SK-N-MC (cell line): ENCODE data around the gene COX17.

Experiments used
- DNase-seq: peaks from one replicate; pipeline ENCODE4 v3.0.0-alpha.2; 2011; ENCODE audit warnings: low read depth, low spot score
- H3K27ac ChIP-seq: fragments of 200-600 bp; sonication (generic); 2 replicates; pipeline ENCODE4 v1.5.1; 2016; ENCODE audit warnings: mixed run types
- H3K36me3 ChIP-seq: fragments of 200-600 bp; sonication (generic); 2 replicates; pipeline ENCODE4 v1.6.1; 2017; ENCODE audit warnings: antibody characterized with exemption, low read length, mixed read lengths; ENCODE audit not compliant: insufficient read depth
- H3K4me3 ChIP-seq: fragments of 200-600 bp; sonication (generic); 2 replicates; pipeline ENCODE4 v1.5.1; 2016
- H3K9ac ChIP-seq: fragments of 200-600 bp; sonication (generic); 2 replicates; pipeline ENCODE4 v1.8.0; 2017; ENCODE audit warnings: mixed run types, mixed read lengths; ENCODE audit not compliant: insufficient read length
- H3K9me3 ChIP-seq: fragments of 200-600 bp; sonication (generic); 2 replicates; pipeline ENCODE4 v1.6.1; 2017; ENCODE audit warnings: low read depth, mild to moderate bottlenecking, antibody characterized with exemption, low read length, moderate library complexity, mixed read lengths
- EZH2 ChIP-seq: fragments of 200-600 bp; sonication (generic); IDR thresholded peaks from one replicate; pipeline ENCODE4 v1.6.1; 2017; ENCODE audit warnings: antibody characterized with exemption
- FOXP2 ChIP-seq: optimal IDR thresholded peaks from 2 replicates; pipeline ENCODE3; 2011; ENCODE audit warnings: mild to moderate bottlenecking, moderate library complexity; ENCODE audit not compliant: insufficient read depth; ENCODE audit errors: extremely low read length, control extremely low read depth
- POLR2AphosphoS5 ChIP-seq: IDR thresholded peaks from 2 replicates; pipeline ENCODE4 v1.6.1; 2012; ENCODE audit warnings: mild to moderate bottlenecking, low read depth, low read length, borderline replicate concordance

The COX17 gene

GRCh38 chr3:119665954-119666559 lies 11.1 kb downstream of the COX17 start:
- TF ChIP-seq FOXP2 (no peak), EZH2 (no peak), POLR2AphosphoS5 (no peak)
- Histone ChIP-seq H3K9ac (no peak overlapping the region), H3K36me3 (peaks cover 13% of the 10 kb centered on the region), H3K27ac (no peak overlapping the region), H3K9me3 (no peaks in the 10 kb centered on the region), H3K4me3 (no peak overlapping the region)
- no peak for DNase-seq

- no peak overlapping the region for H3K9ac ChIP-seq
- DNase-seq = no peak
- H3K9me3 ChIP-seq = no peaks in the 10 kb centered on the region
- H3K4me3 ChIP-seq = no peak overlapping the region
- H3K27ac ChIP-seq = no peak overlapping the region
- TF ChIP-seq FOXP2 = no peak
- H3K36me3 ChIP-seq = peaks cover 5% of the 10 kb centered on the region; the same call in 1 of the 2 replicates
Measured at GRCh38 chr3:119664850-119665379, 12.3 kb downstream of the COX17 start.

GRCh38 chr3:119664370-119664769 lies 12.8 kb downstream of the COX17 start:
- H3K27ac ChIP-seq = no peak overlapping the region
- H3K36me3 ChIP-seq = peaks cover 5% of the 10 kb centered on the region; the same call in 1 of the 2 replicates
- DNase-seq = no peak
- H3K9me3 ChIP-seq = no peaks in the 10 kb centered on the region
- no peak overlapping the region for H3K4me3 ChIP-seq
- TF ChIP-seq POLR2AphosphoS5 = no peak
- TF ChIP-seq EZH2 = no peak
- no peak for TF ChIP-seq FOXP2
- no peak overlapping the region for H3K9ac ChIP-seq

GRCh38 chr3:119663885-119664284 lies 13.3 kb downstream of the COX17 start:
- H3K4me3 ChIP-seq = no peak overlapping the region
- no peak overlapping the region for H3K27ac ChIP-seq
- H3K9me3 ChIP-seq = no peaks in the 10 kb centered on the region
- DNase-seq = no peak
- peaks cover 2% of the 10 kb centered on the region; the same call in 1 of the 2 replicates for H3K36me3 ChIP-seq
- TF ChIP-seq FOXP2 (no peak), EZH2 (no peak), POLR2AphosphoS5 (no peak)
- H3K9ac ChIP-seq = no peak overlapping the region

DNA sequence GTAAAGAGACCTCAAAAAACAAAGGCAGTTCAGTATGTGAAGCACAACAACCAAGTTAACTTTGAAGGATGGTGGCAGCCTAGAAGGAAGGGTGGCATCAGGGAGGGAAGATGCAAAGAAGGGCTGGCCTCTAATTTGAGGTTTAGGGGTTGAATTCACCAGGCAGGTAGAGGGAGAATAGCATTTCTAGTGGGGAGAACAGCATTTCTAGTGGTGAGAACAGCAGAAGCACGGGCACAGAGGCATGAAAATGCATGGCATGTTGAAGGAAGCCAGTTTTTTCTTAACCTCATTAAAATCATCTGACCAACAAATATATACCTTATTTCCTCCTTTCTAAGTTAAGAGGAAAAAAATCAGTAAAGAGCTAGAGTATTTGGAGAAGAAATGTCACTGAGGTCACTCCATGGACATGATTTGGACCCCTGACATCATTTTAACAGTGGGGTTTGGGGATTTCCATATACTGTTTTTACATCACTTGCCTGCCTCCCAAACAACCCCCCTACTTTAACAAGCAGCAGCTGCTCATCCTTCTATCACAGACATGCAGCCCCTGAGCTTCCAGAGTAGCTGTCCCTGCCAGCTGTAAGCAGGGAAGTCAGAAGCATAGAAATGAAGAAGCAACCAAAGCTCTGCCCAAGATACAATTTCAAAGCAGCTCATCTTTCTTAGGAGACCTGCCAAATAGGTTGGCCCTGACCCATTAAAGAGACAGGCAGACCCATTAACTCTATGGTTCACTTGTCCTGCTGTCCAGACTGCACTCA lies 14.4 kb downstream of the COX17 start:
- no peak overlapping the region for H3K9ac ChIP-seq
- no peak overlapping the region for H3K27ac ChIP-seq
- no peak for DNase-seq

DNA sequence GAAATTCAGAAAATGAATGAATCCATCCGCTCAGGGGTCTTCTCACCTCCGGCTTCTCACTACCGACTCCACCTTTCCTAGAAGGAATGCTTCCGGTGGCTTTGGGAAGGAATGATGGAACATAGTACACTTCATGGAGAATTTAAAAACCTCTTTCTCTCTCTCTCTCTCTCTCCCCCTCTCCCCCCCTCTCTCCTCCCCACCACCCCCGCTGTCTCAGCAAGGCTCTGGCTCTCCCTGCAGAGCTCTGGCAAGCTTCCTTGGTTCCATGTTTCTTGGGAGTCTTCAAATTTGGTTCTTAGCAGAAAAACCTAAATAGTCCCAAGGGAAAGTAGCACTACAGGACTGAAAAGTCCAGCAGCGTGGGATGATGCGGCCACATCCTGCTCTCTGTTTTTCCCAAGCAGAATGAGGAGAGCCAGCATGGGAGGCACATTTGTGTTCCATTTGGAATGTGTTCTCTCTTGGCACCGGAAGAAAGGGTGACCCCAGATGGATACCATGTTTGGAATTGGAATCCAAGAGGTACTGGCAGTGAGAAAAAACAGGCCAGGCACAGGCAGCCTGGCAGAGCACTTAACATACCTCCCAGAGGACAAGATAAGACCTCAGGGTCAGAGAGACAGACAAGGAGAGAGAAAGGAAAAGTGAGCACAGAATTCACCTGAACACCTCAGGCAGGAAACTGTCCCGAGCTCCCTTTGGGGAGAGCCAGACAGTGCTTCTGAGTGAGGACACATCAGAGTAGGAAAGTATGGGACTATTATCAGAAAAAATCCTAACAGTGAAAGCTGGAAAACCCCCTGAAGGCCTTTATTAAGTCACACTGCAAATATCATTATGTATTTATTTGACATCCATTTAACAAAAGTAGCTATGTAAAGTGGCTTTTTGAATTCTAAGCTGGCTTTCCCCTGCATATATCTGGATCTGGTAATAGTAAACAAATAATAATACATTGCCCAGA lies 16.4 kb downstream of the COX17 start, which contains the start of gene POPDC2:
Gene POPDC2 (minus strand): TSS at position 116 of the 967 bp plus-strand sequence. CDS start 166 bp downstream, outside the sequence.
- TF ChIP-seq FOXP2 (no peak), POLR2AphosphoS5 (no peak), EZH2 (no peak)
- DNase-seq = no peak
- Histone ChIP-seq H3K4me3 (no peak within 1 kb of the TSS), H3K36me3 (no peaks in the 10 kb centered on the region), H3K9ac (no peak within 1 kb of the TSS), H3K27ac (no peak within 1 kb of the TSS), H3K9me3 (no peaks in the 10 kb centered on the region)

More for the DNA sequence above, 14.4 kb downstream of the COX17 start:
- Histone ChIP-seq H3K36me3 (no peaks in the 10 kb centered on the region), H3K9me3 (no peaks in the 10 kb centered on the region), H3K4me3 (no peak overlapping the region)
- no peak for TF ChIP-seq POLR2AphosphoS5
- TF ChIP-seq EZH2 = no peak
- no peak for TF ChIP-seq FOXP2

GRCh38 chr3:119659606-119660291 lies 17.5 kb downstream of the COX17 start:
- no peak overlapping the region for H3K27ac ChIP-seq

DNA sequence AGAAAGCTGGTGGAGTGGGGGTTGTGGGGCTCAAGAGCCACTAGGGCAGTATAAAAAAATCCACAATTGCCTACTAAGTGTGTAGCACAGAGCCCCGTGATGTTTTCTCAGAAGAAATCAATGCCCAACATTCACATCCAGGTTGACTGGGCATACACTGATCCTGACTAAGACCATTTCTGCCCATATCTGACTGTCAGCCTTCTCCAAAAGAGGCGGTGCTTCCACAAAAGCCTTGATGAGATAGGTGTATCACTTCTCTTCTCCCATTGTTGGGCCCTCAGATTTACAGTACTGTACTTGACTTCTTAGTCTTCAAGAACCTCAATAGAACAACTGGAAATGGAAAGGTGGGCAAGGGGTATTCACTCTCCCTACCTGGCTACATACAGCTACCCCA lies 18.2 kb downstream of the COX17 start:
- Histone ChIP-seq H3K36me3 (no peaks in the 10 kb centered on the region), H3K9me3 (no peaks in the 10 kb centered on the region), H3K27ac (no peak overlapping the region), H3K9ac (no peak overlapping the region), H3K4me3 (no peak overlapping the region)
- DNase-seq = no peak
- TF ChIP-seq POLR2AphosphoS5 (no peak), EZH2 (no peak), FOXP2 (no peak)

More at GRCh38 chr3:119659606-119660291, 17.5 kb downstream of the COX17 start:
- Histone ChIP-seq H3K4me3 (no peak overlapping the region), H3K9ac (no peak overlapping the region), H3K9me3 (no peaks in the 10 kb centered on the region), H3K36me3 (no peaks in the 10 kb centered on the region)
- DNase-seq = no peak
- TF ChIP-seq EZH2 (no peak), FOXP2 (no peak), POLR2AphosphoS5 (no peak)
